Measurements from ENCODE around the gene PPP1R12B. TPM values are rescaled to one million over a fixed set of nuclear protein-coding genes. Genes with fewer than 3 reads are reported as not detected.

PPP1R12B gene
- total RNA-seq, 2 experiments from 2014 or later: 19.1 to 23.5 TPM

DNA sequence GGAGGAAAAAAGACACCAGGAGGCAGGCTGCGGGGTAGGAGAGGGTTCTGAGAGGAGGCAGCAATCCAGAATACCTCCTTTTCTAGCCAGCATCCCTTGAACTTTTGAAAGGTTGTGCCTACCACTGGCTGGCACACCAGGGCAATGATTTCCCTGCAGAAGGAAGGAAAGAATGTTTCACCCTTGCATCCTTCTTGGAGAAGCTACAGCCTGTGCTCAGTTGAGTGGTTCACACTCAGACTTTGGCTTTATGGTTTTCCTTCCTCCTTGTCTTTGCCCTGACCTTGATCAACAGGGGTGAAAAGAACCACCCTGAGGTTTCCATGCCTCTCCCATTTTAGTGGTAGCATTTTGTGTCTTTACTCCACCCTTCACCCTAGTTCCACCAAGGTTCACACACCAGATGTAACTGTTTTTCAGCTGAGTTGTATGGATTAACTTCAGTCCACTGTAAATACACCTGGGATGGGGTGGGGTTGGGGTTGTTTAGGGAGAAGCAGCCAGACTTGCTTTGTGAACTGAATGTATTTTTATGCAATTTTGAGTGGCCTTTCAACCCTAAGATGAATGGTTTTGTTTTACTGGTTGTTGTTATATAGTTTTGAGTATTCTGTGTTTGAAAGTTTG, 239.5 kb downstream of the PPP1R12B start:
- intact Hi-C loops (cut with micrococcal nuclease; ENCODE audit: unreplicated experiment): no loop called here
- no peak for DNase-seq (ENCODE audit: low spot score)
- ChIA-PET POLR2A (no interaction called here), CTCF (ENCODE audit: unreplicated experiment) (interaction anchor here (0.6 kb wide), 1 partner anchor 95 kb away, joined by 4 read pairs; no protein-coding TSS in a partner anchor)
- Histone ChIP-seq H3K4me2 (ENCODE audit: low read length) (no peak overlapping the region), H3K79me2 (ENCODE audit: insufficient read depth, low read depth, low read length) (no peaks in the 10 kb centered on the region), H2AFZ (ENCODE audit: low read length) (no peak overlapping the region), H3K4me3 (ENCODE audit: low read depth, low read length, poor library complexity, severe bottlenecking) (no peak overlapping the region), H3K36me3 (ENCODE audit: insufficient read depth, low read length) (no peaks in the 10 kb centered on the region), H4K20me1 (ENCODE audit: insufficient read depth, low read length) (no peaks in the 10 kb centered on the region), H3K9me3 (ENCODE audit: low read length) (no peaks in the 10 kb centered on the region), H3K4me1 (ENCODE audit: insufficient read depth, low read length, poor library complexity, severe bottlenecking) (peaks cover 10% of the 10 kb centered on the region), H3K9me2 (ENCODE audit: insufficient read depth, low read length) (no peaks in the 10 kb centered on the region), H3K27ac (ENCODE audit: low read depth, low read length, poor library complexity, severe bottlenecking) (no peak overlapping the region)
- TF ChIP-seq, protein P1, sequence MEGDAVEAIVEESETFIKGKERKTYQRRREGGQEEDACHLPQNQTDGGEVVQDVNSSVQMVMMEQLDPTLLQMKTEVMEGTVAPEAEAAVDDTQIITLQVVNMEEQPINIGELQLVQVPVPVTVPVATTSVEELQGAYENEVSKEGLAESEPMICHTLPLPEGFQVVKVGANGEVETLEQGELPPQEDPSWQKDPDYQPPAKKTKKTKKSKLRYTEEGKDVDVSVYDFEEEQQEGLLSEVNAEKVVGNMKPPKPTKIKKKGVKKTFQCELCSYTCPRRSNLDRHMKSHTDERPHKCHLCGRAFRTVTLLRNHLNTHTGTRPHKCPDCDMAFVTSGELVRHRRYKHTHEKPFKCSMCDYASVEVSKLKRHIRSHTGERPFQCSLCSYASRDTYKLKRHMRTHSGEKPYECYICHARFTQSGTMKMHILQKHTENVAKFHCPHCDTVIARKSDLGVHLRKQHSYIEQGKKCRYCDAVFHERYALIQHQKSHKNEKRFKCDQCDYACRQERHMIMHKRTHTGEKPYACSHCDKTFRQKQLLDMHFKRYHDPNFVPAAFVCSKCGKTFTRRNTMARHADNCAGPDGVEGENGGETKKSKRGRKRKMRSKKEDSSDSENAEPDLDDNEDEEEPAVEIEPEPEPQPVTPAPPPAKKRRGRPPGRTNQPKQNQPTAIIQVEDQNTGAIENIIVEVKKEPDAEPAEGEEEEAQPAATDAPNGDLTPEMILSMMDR (conservative IDR thresholded peaks at IDR 0.05; ENCODE audit: low read length): no peak
- BruUV-seq (replicated peaks): no TSS peak

DNA sequence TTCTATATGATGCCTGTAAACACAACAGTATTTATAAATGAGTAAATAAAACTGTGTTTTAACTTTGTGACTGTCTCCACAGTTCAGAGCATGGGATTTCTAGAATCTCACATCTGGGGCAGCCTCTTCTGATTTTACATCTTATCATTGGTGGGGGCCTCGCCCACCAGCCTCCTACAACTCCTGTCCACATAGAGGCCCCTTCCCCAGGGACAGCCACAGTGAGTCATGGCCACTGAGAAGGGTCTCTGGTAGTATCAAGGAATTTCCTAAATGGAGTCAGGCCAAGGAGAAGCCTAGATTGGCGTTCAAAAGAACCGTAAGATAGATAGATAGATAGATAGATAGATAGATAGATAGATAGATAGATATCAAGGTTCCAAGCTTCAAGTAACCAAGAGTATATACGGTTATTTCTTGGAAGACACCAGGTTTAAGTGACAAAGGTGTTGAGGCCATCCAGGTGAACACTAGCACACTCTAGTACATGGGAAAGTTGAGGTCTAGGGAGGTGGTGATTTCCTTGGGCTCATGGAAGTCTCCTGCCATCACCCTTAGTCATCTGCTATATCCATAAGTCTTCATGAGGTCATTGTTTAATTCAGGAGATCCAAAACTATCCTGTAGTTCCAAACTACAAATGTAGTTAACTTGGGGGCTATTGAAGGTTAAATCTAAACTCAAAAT, 240.1 kb downstream of the PPP1R12B start:
- H3K4me3 ChIP-seq (ENCODE audit: low read depth, low read length, poor library complexity, severe bottlenecking): no peak overlapping the region
- BruUV-seq (replicated peaks): no TSS peak
- H3K27ac ChIP-seq (ENCODE audit: low read depth, low read length, poor library complexity, severe bottlenecking): no peak overlapping the region
- no peak for DNase-seq (ENCODE audit: low spot score)
- H3K9me2 ChIP-seq (ENCODE audit: insufficient read depth, low read length): no peaks in the 10 kb centered on the region
- intact Hi-C loops (cut with micrococcal nuclease; ENCODE audit: unreplicated experiment): no loop called here
- no peak overlapping the region; the same call in 1 of the 2 replicates for H3K4me2 ChIP-seq (ENCODE audit: low read length)
- TF ChIP-seq, protein P1 (conservative IDR thresholded peaks at IDR 0.05; ENCODE audit: low read length): no peak
- TF ChIP-seq EZH2phosphoT487 (IDR thresholded peaks at IDR 0.05; ENCODE audit: borderline replicate concordance, low read depth, low read length): no peak
- H3K36me3 ChIP-seq (ENCODE audit: insufficient read depth, low read length): no peaks in the 10 kb centered on the region
- CTCF ChIA-PET (ENCODE audit: unreplicated experiment): no interaction called here
- no peaks in the 10 kb centered on the region for H4K20me1 ChIP-seq (ENCODE audit: insufficient read depth, low read length)
- no peaks in the 10 kb centered on the region for H3K79me2 ChIP-seq (ENCODE audit: insufficient read depth, low read depth, low read length)
- no peak overlapping the region for H2AFZ ChIP-seq (ENCODE audit: low read length)
- POLR2A ChIA-PET: no interaction called here
- no peaks in the 10 kb centered on the region for H3K9me3 ChIP-seq (ENCODE audit: low read length)
- peaks cover 10% of the 10 kb centered on the region for H3K4me1 ChIP-seq (ENCODE audit: insufficient read depth, low read length, poor library complexity, severe bottlenecking)

Data from OCI-LY7 (cell line).